GM10248 (cell line): ENCODE measurements around the gene COPZ2.

Experiments
- CTCF ChIA-PET: fragments of 300-600 bp; sonication (Branson Sonifier 250); formaldehyde crosslinking; extraction: SDS; loops from one replicate; lab custom pipeline; 2021; ENCODE audit warnings: antibody characterized with exemption; lab: Yijun Ruan, JAX
- POLR2A ChIA-PET: fragments of 350-650 bp; sonication (Branson Sonifier 250); formaldehyde crosslinking; extraction: SDS; loops from one replicate; lab custom pipeline; 2020; ENCODE audit warnings: antibody characterized with exemption; lab: Yijun Ruan, JAX
- DNase-seq: peaks from one replicate; pipeline ENCODE4 v3.0.0; 2012; ENCODE audit errors: extremely low spot score
- CTCF ChIP-seq: IDR thresholded peaks from 2 replicates; pipeline ENCODE4 v1.5.1; 2012; ENCODE audit warnings: mild to moderate bottlenecking, low read depth; ENCODE audit errors: extremely low read depth, missing control alignments, control extremely low read depth

The COPZ2 gene

GRCh38 chr17:48057626-48058025 is 20.0 kb upstream of the COPZ2 start:
- ChIA-PET CTCF (interaction anchor here (0.9 to 17.2 kb wide), 9 partner anchors 9 to 111 kb away, joined by 3 to 214 read pairs (median 4); partner anchors contain the start of gene CBX1), POLR2A (interaction anchor here (2.3 kb wide), 1 partner anchor 9 kb away, joined by 18 read pairs; the partner anchor contains the start of gene NFE2L1)

GRCh38 chr17:48056879-48057278 is 19.3 kb upstream of the COPZ2 start:
- TF ChIP-seq CTCF, result no peak
- CTCF ChIA-PET, result interaction anchor here (1.4 to 17.2 kb wide), 7 partner anchors 7 to 78 kb away, joined by 4 to 214 read pairs (median 8); no protein-coding TSS in a partner anchor
- POLR2A ChIA-PET, result interaction anchor here (2.3 kb wide), 1 partner anchor 8 kb away, joined by 18 read pairs; the partner anchor contains the start of gene NFE2L1
- no peak for DNase-seq

More at GRCh38 chr17:48057626-48058025, 20.0 kb upstream of the COPZ2 start:
- no peak for TF ChIP-seq CTCF
- no peak for DNase-seq

- DNase-seq, result no peak
- POLR2A ChIA-PET, result no interaction called here
- TF ChIP-seq CTCF, result no peak
- CTCF ChIA-PET, result interaction anchor here (1.4 to 17.2 kb wide), 7 partner anchors 8 to 77 kb away, joined by 4 to 214 read pairs (median 8); no protein-coding TSS in a partner anchor
Observed at GRCh38 chr17:48056246-48056745, 18.7 kb upstream of the COPZ2 start.

- peak; percentile 64 for DNase-seq
- no peak for TF ChIP-seq CTCF
- ChIA-PET POLR2A (interaction anchor here (1.5 kb wide), 1 partner anchor 11 kb away, joined by 19 read pairs; no protein-coding TSS in a partner anchor), CTCF (interaction anchor here (1.0 to 17.2 kb wide), 12 partner anchors 9 to 109 kb away, joined by 3 to 214 read pairs (median 6); no protein-coding TSS in a partner anchor)
Observed at GRCh38 chr17:48055531-48056245, 18.1 kb upstream of the COPZ2 start.

- DNase-seq, result no peak
- ChIA-PET POLR2A (interaction anchor here (0.9 to 1.5 kb wide), 3 partner anchors 8 to 10 kb away, joined by 3 to 19 read pairs (median 5); no protein-coding TSS in a partner anchor), CTCF (interaction anchor here (0.8 to 17.2 kb wide), 12 partner anchors 8 to 107 kb away, joined by 3 to 214 read pairs (median 5); no protein-coding TSS in a partner anchor)
- TF ChIP-seq CTCF, result no peak
Observed at GRCh38 chr17:48054238-48055185, 16.9 kb upstream of the COPZ2 start.

- DNase-seq, result no peak
- POLR2A ChIA-PET, result interaction anchor here (0.9 kb wide), 1 partner anchor 10 kb away, joined by 3 read pairs; no protein-coding TSS in a partner anchor
- TF ChIP-seq CTCF, result no peak
- CTCF ChIA-PET, result interaction anchor here (1.0 to 17.2 kb wide), 2 partner anchors 24 to 27 kb away, joined by 4 to 214 read pairs; no protein-coding TSS in a partner anchor
Observed at GRCh38 chr17:48053758-48054237, 16.2 kb upstream of the COPZ2 start.
